ENCODE results near the gene ARMH3.
A peak's percentile ranks its signal among the peaks of the same experiment; 100 is the strongest.

ARMH3 gene

DNA sequence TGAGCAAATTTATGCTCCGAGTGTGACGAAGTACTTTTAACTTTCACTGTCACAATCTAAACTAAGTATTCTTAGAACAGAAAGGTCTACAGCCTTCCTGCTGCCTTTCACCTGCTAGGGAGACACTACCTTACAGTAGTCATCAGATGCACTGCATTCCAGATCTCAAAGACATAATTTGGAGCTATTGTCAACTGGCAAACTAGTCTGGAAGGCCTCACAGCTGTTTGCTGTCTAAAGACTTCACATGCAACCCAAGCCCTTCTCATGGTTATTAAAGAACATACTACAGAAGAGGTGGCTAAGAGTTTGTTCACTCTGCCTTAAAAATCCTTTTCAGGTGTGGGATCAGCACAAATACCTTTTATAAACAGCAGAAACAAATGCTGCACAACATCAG is 120.5 kb downstream of the ARMH3 start:
- DNase-seq, result no peak

DNA sequence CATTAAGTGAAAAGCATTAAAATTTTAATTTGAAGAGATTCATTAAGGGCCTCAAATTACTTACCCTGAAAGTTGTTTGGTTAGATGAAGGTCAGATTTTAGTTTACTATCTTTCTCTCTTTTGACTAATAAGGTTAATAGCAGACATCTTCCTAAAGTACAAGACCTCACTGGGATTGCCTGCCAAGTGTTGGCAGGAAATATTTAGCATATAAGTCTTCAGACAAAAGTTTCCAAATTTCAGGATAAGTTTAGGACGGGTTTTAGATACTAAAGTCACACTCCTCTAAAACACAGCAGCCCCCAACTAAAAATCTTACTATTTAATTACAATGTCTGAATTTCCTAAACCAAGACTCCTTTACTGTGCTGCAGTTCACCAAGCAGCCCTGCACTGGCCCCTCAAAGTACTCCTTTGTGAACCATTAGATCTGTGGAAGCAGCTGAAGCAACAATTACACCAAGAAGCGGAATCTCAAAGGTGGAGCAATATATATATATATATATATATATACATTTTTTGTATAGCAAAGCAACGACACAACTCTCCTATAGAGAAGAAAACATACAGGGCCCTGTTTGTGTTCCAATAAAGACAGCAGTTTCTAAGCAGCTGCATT is 121.2 kb downstream of the ARMH3 start:
- no peak for DNase-seq

DNA sequence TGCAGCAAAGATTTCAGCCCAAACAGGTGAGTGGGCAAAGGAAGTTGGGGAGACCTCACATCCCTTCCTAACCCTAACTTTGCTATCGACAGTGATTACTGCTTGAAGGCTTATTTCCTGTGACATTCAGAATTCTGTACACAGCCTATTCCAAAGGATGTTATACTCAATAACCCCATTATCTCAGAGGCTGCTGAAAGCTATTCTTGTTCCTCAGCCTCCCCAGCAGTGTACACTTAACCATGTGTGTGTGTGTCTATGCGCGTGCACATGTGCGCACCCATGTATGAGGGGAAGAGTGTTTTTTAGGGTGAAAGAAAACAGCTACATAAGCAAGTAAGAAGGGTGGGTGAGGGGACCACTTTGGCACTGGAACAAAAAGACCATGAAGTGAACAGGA is 122.0 kb downstream of the ARMH3 start:
- no peak for DNase-seq

DNA sequence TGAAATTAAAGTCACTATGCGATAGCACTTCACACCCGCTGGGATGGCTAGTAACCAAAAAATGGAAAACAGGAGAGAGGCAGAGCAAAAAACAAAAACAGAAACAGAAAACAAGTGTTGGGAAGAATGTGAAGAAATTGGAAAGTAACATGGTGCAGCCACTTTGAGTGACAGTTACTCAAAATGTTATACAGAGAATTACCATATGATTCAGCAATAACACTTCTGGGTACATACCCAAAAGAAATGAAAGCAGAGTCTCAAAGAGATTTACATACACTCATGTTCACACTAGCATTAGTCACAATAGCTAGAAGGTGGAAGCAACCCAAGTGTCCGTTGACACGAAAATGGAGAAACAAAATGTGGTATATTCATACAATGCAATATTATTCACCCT is 123.8 kb downstream of the ARMH3 start:
- DNase-seq, result no peak

DNA sequence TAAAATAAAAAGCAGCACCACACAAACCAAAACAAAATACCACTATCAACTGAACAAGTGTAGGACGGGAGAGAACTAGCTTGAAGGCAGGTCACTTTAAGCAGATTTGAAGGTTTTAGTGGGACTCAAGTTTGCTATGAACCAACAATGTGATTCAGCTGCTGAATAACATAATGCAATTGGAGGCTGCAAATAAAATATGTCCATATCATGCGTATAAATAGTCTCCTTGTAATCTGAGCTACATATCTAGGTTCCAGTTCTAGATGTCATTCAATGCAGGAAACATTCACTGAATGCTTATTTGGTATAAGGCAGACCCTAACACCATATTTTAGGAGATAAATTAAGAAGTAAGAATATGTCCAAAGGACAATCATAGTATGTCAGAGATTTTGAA is 130.9 kb downstream of the ARMH3 start:
- DNase-seq, result no peak

DNA sequence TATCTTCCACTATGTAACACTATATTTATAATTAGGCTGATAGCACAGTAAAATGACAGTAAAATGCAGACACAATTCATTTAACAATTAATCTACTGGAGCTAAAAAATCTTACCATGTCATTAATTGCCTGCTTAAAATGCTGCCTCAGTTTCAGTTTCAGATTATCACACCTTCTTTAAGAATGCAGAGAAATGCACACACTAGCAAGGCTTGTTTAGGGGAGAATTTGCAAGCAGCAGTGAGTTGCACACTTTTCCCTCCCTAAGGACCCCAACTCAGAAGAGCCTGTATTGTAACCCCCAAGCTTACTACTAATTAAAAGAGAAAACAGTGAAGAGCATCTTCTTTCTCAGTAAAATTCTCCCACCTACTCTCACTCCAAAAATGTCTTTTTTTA is 132.7 kb downstream of the ARMH3 start:
- no peak for DNase-seq

DNA sequence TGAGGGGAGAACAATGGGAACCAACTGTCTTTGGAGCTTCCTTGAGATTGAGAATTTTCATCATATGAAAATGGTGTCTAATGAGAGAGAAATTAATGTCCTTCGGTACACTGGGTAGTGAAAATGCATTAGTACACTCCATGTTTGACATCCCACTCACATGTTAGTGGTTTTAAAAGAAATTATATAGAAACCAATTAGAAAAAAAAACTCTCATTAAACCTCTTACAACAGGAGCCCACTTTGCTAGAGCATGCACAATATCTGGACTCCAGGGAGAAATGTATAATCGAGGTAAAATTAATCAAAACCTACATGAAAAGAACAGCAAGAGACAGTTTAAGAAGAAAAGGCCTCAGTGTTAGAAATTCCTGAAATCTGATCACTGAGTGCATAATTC is 133.1 kb downstream of the ARMH3 start:
- DNase-seq, result no peak

DNA sequence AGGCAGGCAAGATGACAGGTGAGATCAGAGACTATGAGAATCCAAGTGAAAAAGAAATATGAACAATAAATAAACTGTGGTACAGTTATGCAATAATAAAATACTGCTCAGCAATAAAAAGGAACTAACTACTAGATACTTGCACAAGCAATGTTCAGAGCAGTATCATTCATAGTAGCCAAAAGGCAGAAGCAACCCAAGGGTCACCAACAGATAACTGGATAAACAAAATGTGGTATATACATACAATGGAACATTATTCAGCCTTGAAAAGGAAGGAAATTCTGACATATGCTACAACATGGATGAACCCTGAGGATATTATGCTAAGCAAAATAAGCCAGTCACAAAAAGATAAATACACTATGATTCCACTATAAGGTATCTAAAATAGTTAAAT is 135.4 kb downstream of the ARMH3 start:
- DNase-seq, result no peak

DNA sequence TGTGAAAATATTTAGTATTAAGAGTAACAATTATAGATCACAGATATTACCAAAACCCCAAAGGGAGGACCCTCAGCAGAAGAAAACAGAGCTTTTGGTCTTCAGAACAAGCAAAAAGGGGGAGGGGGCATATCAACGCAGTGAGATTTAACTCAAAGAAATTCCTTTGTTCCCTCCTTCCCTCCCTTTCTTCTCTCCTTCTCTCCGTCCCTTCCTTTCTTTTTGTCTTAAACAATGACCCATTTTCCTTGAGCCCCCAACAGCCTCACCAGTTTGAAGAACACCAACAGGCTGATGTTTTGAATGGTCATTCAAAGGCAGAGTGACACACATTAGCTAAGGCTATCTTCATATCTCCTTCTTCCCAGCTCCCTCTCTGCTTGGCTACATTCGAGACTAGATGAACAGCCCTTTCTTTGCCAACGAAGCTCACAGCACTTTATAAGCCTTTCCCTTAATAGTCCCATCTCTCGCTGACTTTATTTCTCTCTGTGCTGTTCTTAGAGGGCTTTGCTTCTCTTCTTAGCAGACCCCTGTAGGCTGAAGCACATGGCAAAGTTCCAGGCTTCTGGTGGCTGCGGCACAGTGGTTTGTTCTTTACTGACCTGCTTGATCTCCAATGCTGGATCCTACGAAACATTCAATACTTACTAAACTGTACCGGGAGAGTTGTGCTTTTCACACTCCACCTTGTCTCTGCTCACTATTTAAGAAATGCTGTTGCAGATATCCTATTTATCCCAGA is 136.8 kb downstream of the ARMH3 start:
- no peak for DNase-seq

DNA sequence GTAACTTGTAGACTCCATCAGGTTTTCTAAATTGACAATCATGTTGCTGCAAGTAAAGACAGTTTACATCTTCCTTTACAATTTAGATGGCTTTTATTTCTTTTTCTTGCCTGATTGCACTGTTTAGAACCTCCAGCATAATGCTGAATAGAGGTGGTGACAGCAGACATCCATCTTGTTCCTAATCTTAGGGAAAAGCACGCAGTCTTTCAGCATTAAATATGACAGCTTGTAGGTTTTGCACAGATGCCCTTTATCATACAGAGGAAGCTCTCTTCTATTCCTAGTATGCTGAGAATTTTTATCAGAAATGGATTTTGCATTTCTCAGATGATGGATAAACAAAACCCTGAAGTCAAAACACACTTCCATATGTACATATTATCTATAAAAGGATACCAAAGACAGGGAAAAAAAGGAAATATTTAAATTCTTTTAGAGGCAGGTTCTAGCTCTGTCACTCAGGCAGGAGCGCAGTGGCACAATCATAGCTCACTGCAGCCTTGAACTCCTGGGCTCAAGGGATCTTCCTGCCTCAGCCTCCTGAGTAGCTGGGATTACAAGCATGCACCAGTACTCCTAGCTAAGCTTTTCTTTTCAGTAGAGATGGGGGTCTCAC is 143.3 kb downstream of the ARMH3 start:
- DNase-seq, result no peak

DNA sequence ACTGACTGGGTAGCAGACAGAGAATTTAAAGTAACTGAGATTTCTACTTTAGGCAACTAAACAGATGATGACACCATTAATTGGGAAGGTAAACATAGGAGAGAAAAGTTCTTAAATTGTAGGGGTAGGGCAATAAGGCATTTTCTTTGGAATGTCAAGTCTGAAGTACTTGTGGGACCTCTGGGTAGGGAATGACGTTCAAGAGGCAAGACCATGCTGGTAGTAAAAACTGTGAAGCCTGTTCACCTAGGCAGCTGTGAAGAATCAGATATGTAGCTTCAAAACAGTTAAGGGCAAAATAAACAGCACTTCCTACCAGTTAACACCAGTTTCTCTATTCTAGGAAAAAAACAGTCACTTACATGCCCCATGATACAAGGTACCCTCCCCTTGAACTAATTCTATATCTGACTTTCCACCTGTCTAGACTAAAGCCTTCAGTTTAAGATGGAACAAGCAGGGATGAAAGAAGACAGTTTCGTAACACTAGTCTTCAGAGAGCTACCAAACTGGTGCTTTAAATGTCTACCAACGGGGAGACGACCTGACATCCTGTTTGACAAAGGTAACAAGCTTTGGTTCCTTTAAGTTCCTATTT is 149.3 kb downstream of the ARMH3 start:
- no peak for DNase-seq

DNA sequence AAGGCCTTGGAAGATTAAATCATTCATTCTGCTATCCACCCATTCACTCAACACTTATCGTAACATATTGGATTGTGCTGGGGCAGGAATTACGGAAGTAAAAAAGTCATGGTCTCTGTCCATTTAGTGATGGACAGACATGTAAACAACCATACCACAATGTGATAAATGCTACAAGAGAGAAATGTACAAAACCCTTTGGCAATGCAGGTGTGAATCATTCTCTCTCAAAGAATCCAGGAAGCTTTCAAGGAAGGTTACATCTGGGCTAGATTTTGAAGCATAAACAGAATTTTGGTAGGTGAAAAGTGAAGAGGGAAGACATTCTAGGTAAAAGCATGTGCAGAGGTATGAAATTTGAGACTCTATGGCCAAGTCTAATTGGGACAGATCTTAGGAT is 150.7 kb downstream of the ARMH3 start:
- no peak for DNase-seq

DNA sequence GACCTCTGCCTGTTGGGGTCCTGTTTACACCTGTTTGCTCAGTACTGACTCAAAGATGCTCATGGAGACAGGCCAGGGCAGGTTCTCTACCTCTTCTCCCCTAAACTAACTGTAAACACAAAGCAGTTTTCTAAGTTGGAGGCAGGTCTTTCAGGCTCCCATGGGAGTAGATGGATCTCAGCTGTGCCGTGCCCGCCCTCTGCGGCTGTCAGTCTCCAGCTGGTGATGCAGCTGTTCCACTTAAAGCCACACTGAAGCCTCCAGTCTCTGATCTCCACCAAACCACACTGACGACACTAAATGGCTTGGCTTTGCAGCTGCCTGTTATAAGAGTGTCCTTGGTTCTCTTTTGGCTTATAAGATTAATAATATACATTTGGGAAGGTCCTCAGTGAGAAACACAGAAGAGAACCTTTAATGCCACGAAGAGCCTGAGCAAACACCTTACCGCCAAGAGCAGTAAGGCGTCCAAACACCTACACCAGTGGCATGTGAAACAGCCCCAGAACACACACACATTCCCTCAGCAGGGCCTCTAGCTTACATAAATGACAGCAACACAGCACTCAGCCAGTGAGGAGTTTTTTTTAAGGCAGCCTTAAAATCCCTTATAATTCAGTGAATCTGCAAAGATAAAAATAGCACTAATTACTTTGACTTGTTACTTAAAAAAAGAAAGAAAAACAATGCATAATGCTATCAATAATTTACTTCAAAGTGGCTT is 152.0 kb downstream of the ARMH3 start:
- no peak for DNase-seq

DNA sequence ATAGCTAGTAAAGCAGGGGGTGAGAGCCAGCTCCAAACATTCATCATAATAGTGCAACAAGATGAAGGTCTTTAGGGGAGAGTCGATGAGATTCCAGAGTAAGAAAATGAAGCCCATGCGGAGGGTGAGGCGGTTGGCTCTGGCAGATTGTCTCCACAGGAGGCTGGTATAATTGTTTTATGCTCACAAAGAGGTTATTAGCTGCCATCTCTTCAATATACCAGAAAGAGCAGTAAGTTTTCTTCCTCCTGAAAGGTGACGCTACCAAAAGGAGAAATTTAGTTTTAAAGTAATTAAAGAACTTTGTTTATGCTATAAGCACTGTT is 153.2 kb downstream of the ARMH3 start:
- DNase-seq, result peak; percentile 19

DNA sequence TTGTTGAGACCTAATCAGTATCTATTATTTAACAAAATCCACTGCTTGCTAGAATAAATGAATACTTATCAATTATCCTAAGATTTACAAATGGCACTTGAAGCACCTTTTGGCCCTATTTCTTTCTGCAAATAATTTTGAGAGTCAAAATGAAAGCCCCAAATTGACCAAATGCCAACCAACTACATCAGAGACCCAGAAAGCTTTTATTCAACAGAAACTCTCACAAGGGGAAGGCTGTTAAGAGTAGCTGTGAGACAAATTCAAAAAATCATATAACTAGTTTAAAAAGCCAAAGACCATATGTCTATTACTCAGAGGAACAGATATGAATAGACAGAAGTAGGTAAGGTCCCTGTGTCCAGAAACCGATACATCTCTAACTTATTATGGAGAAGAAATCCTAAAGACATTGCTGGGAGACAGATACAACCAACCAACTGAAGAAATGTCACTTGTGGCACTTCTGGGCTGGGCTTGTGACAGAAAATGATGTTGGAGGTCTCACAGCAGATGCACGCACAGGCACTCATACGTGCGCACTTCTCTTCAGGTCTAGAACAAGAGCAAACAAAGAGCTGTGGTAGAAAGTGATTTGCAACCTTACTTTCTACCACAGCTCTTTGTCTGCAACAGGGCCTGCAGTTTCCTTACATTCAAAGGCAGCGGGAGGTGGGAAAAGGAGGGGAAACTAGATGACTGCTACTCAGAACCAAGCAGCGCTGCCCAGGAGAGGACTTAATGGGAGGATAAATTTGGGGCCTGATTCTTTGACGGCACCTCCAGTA is 153.7 kb downstream of the ARMH3 start:
- DNase-seq, result no peak

DNA sequence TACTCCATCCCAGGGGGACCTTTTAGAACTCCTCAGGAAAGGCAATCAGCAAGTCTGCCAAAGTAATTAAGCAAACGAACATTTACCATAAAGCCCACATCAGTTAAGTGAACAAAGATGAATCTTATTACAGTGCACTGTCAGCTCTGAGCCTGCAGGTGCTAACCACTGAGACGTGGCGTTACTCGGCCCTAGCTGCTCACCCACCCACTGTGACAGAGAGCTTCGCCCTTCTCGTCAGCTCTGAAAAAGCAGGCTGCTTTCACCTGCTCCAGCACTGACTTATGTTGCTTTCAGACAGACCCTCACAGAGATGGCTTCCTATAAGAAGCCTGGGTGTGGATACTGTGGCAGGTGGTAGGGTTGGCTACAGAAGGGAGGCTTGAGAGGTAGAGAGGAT is 154.6 kb downstream of the ARMH3 start:
- peak; percentile 51 for DNase-seq

DNA sequence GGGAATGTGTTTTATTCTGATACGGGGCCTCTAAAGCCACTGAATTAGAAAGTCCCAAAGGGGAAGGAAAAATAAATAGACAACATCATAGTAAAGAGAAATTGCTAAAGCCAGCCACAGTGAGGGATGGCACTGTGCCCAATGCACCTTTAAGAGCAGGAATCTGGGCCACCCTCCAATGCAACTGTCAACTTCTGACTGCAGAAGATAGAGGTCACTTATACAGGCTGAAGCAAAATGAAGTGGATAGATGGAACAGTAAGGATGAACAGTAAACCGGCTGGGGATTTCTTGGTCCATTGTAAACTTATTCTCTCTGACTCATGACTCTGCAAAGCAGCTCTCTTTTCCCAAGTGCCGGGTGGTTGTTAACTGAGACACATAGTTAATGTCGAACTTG is 158.3 kb downstream of the ARMH3 start:
- peak; percentile 12 for DNase-seq

DNA sequence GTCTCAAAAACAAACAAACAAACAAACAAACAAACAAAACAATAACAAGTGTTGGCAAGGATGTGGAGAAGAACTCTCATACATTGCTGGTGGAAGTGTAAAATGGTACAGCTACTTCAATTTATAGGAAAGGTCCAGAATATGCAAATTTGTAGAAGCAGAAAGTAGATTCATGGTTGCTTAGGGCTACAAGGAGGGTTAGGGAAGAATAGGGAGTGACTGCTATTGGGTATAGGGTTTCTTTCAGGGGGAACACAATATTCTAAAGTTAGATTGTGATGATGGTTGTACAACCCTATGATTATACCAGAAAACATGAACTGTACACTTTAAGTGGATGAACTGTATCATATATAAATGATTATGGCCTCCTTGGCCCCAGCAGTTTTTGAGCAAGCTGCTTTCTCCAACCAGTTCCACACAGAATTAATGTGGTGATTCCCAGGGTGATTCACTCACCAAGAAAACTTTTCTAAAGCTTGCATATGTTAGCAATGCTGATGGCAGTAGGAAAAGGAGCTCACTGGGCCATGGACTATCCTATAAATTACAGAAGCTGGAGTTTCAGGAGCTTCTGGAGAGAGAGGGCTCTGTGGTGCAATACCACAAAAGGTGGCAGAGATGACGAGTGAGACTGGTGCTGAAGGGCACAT is 159.6 kb downstream of the ARMH3 start:
- DNase-seq, result no peak

DNA sequence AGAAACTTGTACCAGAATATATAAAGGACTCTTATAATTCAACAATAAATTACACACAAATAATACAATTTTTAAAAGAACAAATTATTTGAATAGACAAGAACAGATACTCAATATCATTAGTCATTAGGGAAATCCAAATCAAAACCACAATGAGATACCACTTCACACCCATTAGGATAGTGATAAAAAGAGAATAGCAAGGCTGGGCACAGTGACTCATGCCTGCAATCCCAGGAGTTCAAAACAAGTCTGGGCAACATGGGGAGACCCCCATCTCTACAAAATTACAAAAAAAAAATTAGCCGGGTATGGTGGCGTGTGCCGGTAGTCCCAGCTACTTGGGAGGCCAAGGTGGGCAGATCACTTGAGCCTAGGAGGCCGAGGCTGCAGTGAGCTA is 160.2 kb downstream of the ARMH3 start:
- no peak for DNase-seq

DNA sequence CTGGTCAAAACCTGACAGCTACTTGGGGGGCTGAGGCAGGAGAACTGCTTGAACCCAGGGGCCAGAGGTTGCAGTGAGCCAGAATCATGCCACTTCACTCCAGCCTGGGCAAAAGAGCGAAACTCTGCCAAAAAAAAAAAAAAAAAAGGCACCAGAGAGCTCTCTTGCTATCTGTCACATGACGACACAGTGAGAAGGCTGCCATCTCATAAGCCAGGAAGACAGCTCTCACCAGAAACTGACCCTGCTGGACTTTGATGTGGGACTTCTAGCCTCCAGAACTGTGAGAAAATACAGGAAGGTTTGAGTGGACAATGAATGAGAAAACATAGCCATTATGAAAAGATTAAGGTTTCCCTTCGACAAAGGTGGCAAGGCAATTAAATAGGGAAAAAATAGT is 161.2 kb downstream of the ARMH3 start:
- no peak for DNase-seq

DNA sequence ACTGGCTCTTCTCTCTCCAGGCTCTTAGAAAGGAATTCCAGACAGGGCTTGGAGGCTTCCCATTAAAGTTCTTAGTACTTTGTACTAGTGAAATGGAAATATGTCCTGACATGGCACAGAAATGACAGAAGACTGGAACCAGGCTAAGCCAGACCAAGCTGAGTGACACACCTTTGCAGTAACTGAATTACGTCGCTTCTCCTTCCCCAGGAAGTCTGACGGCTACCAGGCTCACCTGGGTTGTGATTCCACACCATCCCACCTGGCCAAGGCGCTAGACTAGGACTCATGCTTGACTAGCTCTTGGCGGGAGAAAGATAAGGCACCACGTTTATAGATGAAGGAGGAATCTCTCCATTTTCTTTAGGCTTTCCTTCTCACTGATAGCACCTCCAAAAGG is 161.7 kb downstream of the ARMH3 start:
- no peak for DNase-seq

DNA sequence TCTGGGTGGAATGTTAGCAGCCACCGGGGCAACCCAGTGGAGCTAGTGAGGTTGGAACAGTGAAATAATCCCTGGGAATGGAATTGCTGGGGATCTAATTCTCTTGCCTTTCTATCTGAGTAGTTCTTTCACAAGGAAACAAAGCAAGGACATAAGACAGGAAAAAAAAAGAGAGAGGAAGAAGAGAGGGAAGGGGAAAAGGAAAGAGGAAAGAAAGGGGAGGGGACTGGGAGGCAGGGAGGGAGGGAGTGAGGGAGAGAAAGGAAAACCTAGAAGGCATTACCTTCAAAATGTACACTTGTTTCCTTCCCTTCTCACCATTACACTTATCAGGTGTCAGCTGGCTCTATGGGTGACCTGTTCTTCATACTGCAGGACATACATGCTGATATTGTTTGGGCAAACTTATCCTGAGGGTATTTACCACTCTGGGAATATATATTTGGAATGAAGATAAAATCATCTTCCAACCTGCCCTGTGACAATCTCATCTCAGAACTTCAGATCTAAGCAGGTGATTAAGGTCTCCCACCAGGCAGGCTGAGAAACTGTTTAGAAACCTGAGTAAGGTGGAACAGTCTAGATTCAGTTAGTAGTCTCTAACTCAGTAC is 162.4 kb downstream of the ARMH3 start:
- no peak for DNase-seq

Measured in COR-L47 (cell line).